ENCODE data around the gene FMR1.

DNA sequence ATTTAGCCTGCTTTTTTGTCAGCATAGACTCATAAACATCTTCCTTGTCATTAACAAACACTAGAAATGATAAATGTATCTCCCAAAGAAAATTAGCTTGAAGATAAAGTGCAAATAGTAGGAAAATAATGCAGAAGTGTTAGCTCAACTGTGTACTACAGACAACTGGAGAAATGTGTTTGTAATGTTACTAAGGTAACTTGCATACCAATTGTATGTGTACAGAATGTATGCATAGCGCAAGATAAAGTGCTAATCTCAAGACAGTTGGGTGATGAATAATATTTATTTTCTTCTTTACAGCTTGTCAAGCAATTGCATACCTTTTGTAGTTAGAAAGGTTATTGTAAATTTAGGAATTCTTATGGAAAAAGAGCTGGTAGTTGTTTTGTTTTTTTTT, 22.1 kb downstream of the FMR1 start:
- TF ChIP-seq, protein P1, sequence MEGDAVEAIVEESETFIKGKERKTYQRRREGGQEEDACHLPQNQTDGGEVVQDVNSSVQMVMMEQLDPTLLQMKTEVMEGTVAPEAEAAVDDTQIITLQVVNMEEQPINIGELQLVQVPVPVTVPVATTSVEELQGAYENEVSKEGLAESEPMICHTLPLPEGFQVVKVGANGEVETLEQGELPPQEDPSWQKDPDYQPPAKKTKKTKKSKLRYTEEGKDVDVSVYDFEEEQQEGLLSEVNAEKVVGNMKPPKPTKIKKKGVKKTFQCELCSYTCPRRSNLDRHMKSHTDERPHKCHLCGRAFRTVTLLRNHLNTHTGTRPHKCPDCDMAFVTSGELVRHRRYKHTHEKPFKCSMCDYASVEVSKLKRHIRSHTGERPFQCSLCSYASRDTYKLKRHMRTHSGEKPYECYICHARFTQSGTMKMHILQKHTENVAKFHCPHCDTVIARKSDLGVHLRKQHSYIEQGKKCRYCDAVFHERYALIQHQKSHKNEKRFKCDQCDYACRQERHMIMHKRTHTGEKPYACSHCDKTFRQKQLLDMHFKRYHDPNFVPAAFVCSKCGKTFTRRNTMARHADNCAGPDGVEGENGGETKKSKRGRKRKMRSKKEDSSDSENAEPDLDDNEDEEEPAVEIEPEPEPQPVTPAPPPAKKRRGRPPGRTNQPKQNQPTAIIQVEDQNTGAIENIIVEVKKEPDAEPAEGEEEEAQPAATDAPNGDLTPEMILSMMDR (IDR thresholded peaks at IDR 0.05; ENCODE audit: extremely low read depth in 1 of 2, insufficient read depth in 1 of 2, low read depth in 1 of 2, low read length in 2 of 2) = no peak
- TF ChIP-seq POLR2AphosphoS5 (IDR thresholded peaks at IDR 0.05; ENCODE audit: insufficient read depth, low read depth, low read length) (no peak), EZH2 (IDR thresholded peaks at IDR 0.05; ENCODE audit: borderline replicate concordance, low read depth, low read length, severe bottlenecking) (no peak), JUN (IDR thresholded peaks at IDR 0.05; ENCODE audit: borderline replicate concordance, insufficient read depth, insufficient read length, low read depth) (no peak), GATA2 (IDR thresholded peaks at IDR 0.05; ENCODE audit: insufficient read depth, insufficient read length, low read depth, low read length) (no peak)
